HCT116 (cell line): ENCODE results near the gene FAM20C. TPM values are rescaled to one million over a fixed set of nuclear protein-coding genes. Genes with fewer than 3 reads are reported as not detected.

Experiments used
- ATAC-seq: fragments of 200-7000 bp; cut with Tn5 transposase; 2 replicates; pipeline ENCODE4 v1.9.1; 2020; ENCODE audit warnings: mild to moderate bottlenecking, moderate library complexity
- BruUV-seq: library from RNA; stranded (reverse); fragments of 400-500 nt; replicated peaks from 2 replicates; lab custom pipeline; 2021; lab: Mats Ljungman, UMichigan
- CTCF ChIA-PET: fragments of 300-600 bp; sonication (Branson Sonifier 250); formaldehyde crosslinking; loops from one replicate; lab custom pipeline; 2021; ENCODE audit warnings: antibody characterized with exemption; lab: Charles Lee
- POLR2A ChIA-PET: fragments of 300-600, 350-600 bp; sonication (Branson Sonifier 250); formaldehyde crosslinking; loops from one replicate; lab custom pipeline; 2021; ENCODE audit warnings: antibody characterized with exemption; lab: Charles Lee
- RAD21 ChIA-PET, 2 experiments: fragments of 300-600 bp; sonication (Branson Sonifier 250); formaldehyde crosslinking; loops; one replicate each; lab custom pipeline; 2023; ENCODE audit warnings: low total read pairs in 2 of 2; ENCODE audit not compliant: uncharacterized antibody in 2 of 2, unreplicated experiment in 2 of 2, low non-redundant PET in 1 of 2; lab: Charles Lee
- DNase-seq: peaks from one replicate; pipeline ENCODE4 v3.0.0-alpha.2; 2010; ENCODE audit warnings: low read depth, low spot score
- H2AFZ ChIP-seq: fragments of 200-600 bp; shearing (Covaris generic), sonication (generic); 2 replicates; pipeline ENCODE4 v1.6.1; 2017; ENCODE audit warnings: low read depth, mixed run types, mixed read lengths, antibody characterized with exemption, low read length; ENCODE audit not compliant: poor library complexity, severe bottlenecking
- H3K27ac ChIP-seq: 2 replicates; pipeline ENCODE4 v1.5.1; 2012; ENCODE audit warnings: low read depth, low read length
- H3K27me3 ChIP-seq: fragments of 200-600 bp; sonication (generic); 2 replicates; pipeline ENCODE4 v1.6.1; 2016; ENCODE audit warnings: mixed run types, low read length, mixed read lengths; ENCODE audit not compliant: insufficient read depth
- H3K36me3 ChIP-seq, 2 experiments: fragments of 200-500 bp in 1 of 2; fragments of 200-600 bp in 1 of 2; sonication (Bioruptor generic) in 1 of 2; sonication (generic) in 1 of 2; 2 replicates each; pipeline versions ENCODE4 v1.5.1 to v1.6.1; 2014 to 2016; ENCODE audit warnings: low read length in 2 of 2, inconsistent platforms in 1 of 2, mixed read lengths in 1 of 2, mixed run types in 1 of 2; ENCODE audit not compliant: insufficient read depth in 2 of 2, control insufficient read depth in 1 of 2
- H3K4me1 ChIP-seq, 2 experiments: fragments of 200-600 bp in 1 of 2; sonication (generic) in 1 of 2; 2 replicates each; pipeline versions ENCODE4 v1.5.1 to v1.6.1; 2012 to 2017; ENCODE audit warnings: low read length in 2 of 2, inconsistent platforms in 1 of 2, mild to moderate bottlenecking in 1 of 2, mixed read lengths in 1 of 2, mixed run types in 1 of 2, moderate library complexity in 1 of 2; ENCODE audit not compliant: insufficient read depth in 2 of 2, control insufficient read depth in 1 of 2
- H3K4me2 ChIP-seq: fragments of 200-600 bp; sonication (generic); 2 replicates; pipeline ENCODE4 v1.6.1; 2017; ENCODE audit warnings: mixed run types, low read length, mixed read lengths
- H3K4me3 ChIP-seq, 2 experiments: fragments of 200-600 bp in 1 of 2; sonication (generic) in 1 of 2; replicated peaks in 1 of 2; 2 replicates each; pipeline ENCODE4 v1.5.1; 2011 to 2016; ENCODE audit warnings: low read length in 2 of 2, control low read depth in 1 of 2, low read depth in 1 of 2, mild to moderate bottlenecking in 1 of 2, mixed read lengths in 1 of 2, mixed run types in 1 of 2
- H3K79me2 ChIP-seq: fragments of 200-600 bp; sonication (generic); 2 replicates; pipeline ENCODE4 v1.6.1; 2017; ENCODE audit warnings: mild to moderate bottlenecking, mixed run types, low read length, moderate library complexity, mixed read lengths; ENCODE audit not compliant: insufficient read depth
- H3K9ac ChIP-seq: fragments of 200-600 bp; sonication (generic); 2 replicates; pipeline ENCODE4 v1.6.1; 2016; ENCODE audit warnings: low read length, mixed read lengths
- H3K9me2 ChIP-seq: fragments of 200-600 bp; sonication (generic), shearing (Covaris generic); 2 replicates; pipeline ENCODE4 v1.6.1; 2017; ENCODE audit warnings: mixed run types, mild to moderate bottlenecking, moderate library complexity; ENCODE audit not compliant: insufficient read depth
- H3K9me3 ChIP-seq, 2 experiments: fragments of 200-500 bp in 1 of 2; fragments of 200-600 bp in 1 of 2; sonication (Bioruptor generic) in 1 of 2; sonication (generic) in 1 of 2; 2 replicates each; pipeline ENCODE4 v1.6.1; 2014 to 2017; ENCODE audit warnings: low read length in 2 of 2, mixed read lengths in 2 of 2, inconsistent platforms in 1 of 2, low read depth in 1 of 2, mild to moderate bottlenecking in 1 of 2, mixed run types in 1 of 2, moderate library complexity in 1 of 2; ENCODE audit not compliant: control insufficient read depth in 1 of 2, insufficient read depth in 1 of 2
- H4K20me1 ChIP-seq: fragments of 200-600 bp; sonication (generic), shearing (Covaris generic); 2 replicates; pipeline ENCODE4 v1.6.1; 2017; ENCODE audit warnings: mixed run types, mild to moderate bottlenecking, moderate library complexity; ENCODE audit not compliant: insufficient read depth
- CBX3 ChIP-seq: IDR thresholded peaks from 2 replicates; pipeline ENCODE4 v1.6.1; 2012; ENCODE audit warnings: low read depth
- CEBPB ChIP-seq: IDR thresholded peaks from 2 replicates; pipeline ENCODE4 v1.6.1; 2012; ENCODE audit warnings: low read depth
- EGR1 ChIP-seq: IDR thresholded peaks from 2 replicates; pipeline ENCODE4 v1.6.1; 2012; ENCODE audit warnings: low read depth
- EZH2 ChIP-seq: fragments of 200-600 bp; sonication (generic); IDR thresholded peaks from 2 replicates; pipeline ENCODE4 v1.6.1; 2017; ENCODE audit warnings: antibody characterized with exemption, mixed run types
- FOSL1 ChIP-seq: IDR thresholded peaks from 2 replicates; pipeline ENCODE4 v1.6.1; 2012; ENCODE audit warnings: low read depth
- JUND ChIP-seq: IDR thresholded peaks from 2 replicates; pipeline ENCODE4 v1.6.1; 2012
- POLR2A ChIP-seq: IDR thresholded peaks from 2 replicates; pipeline ENCODE4 v1.7.0; 2011; ENCODE audit warnings: borderline replicate concordance; ENCODE audit not compliant: insufficient read depth, insufficient read length; ENCODE audit errors: extremely low read depth
- POLR2AphosphoS5 ChIP-seq: IDR thresholded peaks from 2 replicates; pipeline ENCODE4 v1.6.1; 2011; ENCODE audit warnings: mild to moderate bottlenecking, low read depth, low read length, moderate library complexity
- RAD21 ChIP-seq: IDR thresholded peaks from 2 replicates; pipeline ENCODE4 v1.6.1; 2012; ENCODE audit warnings: low read depth, mild to moderate bottlenecking
- SIN3A ChIP-seq: IDR thresholded peaks from 2 replicates; pipeline ENCODE4 v1.6.1; 2012; ENCODE audit warnings: low read depth
- SRF ChIP-seq: IDR thresholded peaks from 2 replicates; pipeline ENCODE4 v1.6.1; 2012; ENCODE audit warnings: low read depth
- TCF7L2 ChIP-seq: IDR thresholded peaks from 2 replicates; pipeline ENCODE4 v1.7.0; 2011; ENCODE audit warnings: borderline replicate concordance, inconsistent platforms; ENCODE audit not compliant: insufficient read depth, insufficient read length; ENCODE audit errors: extremely low read depth
- YY1 ChIP-seq: IDR thresholded peaks from 2 replicates; pipeline ENCODE4 v1.6.1; 2011; ENCODE audit warnings: low read length, low read depth, moderate library complexity, mild to moderate bottlenecking; ENCODE audit not compliant: insufficient replicate concordance; ENCODE audit errors: extremely low read depth
- ZFX ChIP-seq: fragments of 450-650 bp; IDR thresholded peaks from 2 replicates; pipeline ENCODE4 v1.6.1; 2017
- ZNF274 ChIP-seq: fragments of 200-500 bp; sonication (Bioruptor generic); IDR thresholded peaks from 2 replicates; pipeline ENCODE4 v1.6.1; 2014; ENCODE audit warnings: mild to moderate bottlenecking, low read depth, low read length, inconsistent platforms
- intact Hi-C: fragments of 100-400 bp; cut with micrococcal nuclease; formaldehyde crosslinking; loops from 2 replicates; pipeline ENCODE4 v1.10.0; 2022
- total RNA-seq: library from RNA; stranded (reverse); gene quantifications from one replicate; pipeline ENCODE4 v1.2.1, GENCODE V29; 2021; ENCODE audit not compliant: unreplicated experiment
- TF ChIP-seq, protein P1 (sequence below): IDR thresholded peaks from 2 replicates; pipeline ENCODE4 v1.6.1; 2012
- TF ChIP-seq, protein P2 (sequence below): IDR thresholded peaks from 2 replicates; pipeline ENCODE4 v1.6.1; 2012; ENCODE audit warnings: low read depth

FAM20C gene
- total RNA-seq, 1 experiment from 2014 or later = 27.1 TPM

DNA sequence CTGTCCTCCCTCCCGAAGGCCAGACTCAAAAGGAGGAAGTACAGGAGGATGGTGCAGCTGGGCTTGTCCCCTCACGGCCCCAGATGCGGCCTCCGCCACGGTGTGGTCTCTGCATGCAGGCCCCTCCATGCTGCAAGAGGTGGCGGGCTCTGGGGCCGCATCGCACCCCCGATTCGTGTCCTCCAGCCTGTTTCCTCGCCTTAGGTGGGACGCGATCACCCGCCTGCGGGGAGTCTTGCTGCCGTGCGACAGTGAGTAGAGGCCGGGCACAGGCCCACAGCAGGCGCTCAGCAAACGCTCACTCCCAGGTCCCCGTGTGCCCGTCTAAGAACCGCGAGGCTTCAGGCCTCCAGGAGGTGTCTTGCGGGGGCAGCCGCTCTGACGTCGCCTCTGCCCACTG lies 13.9 kb upstream of the FAM20C start:
- intact Hi-C loops = no loop called here
- Histone ChIP-seq H3K4me1 (no peaks in the 10 kb centered on the region), H2AFZ (no peak overlapping the region), H3K27me3 (no peaks in the 10 kb centered on the region), H3K4me2 (no peak overlapping the region), H3K4me3 (no peak overlapping the region), H3K9me2 (no peaks in the 10 kb centered on the region), H3K9me3 (no peaks in the 10 kb centered on the region), H3K27ac (no peak overlapping the region), H4K20me1 (no peaks in the 10 kb centered on the region), H3K79me2 (no peaks in the 10 kb centered on the region), H3K36me3 (no peaks in the 10 kb centered on the region), H3K9ac (no peak overlapping the region)
- ChIA-PET POLR2A (no interaction called here), CTCF (no interaction called here), RAD21 (no interaction called here)
- ATAC-seq (no peak), DNase-seq (no peak)
- TF ChIP-seq CBX3 = no peak
- TF ChIP-seq POLR2AphosphoS5 = no peak
- no peak for TF ChIP-seq POLR2A
- TF ChIP-seq FOSL1 = no peak
- no TSS peak for BruUV-seq

DNA sequence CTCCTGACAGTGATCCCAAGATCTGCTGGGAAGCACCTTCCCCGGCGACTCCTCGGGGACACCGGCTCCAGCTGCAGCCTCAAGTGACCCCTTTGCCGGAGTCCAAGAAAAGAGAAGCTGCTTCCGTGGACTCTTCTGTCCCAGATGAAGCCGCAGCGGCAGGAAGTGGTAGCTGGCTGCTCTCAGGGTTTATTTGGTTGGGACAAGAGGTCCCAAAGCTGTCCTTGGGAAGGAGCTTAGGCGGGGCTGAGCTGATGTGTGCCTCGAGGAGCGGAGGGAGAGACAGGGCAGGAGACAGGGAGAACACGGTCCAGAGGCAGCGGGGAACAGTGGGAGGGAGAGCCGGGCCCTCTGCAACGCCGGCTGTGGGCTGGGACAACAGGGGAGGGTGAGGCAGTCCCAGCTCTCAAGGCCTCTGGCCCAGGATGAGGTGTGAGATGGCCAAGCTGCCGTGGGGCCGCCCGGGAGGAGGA lies 13.1 kb upstream of the FAM20C start:
- Histone ChIP-seq H3K9me3 (no peaks in the 10 kb centered on the region), H3K4me1 (no peaks in the 10 kb centered on the region), H2AFZ (no peak overlapping the region), H3K4me3 (no peak overlapping the region), H3K9me2 (no peaks in the 10 kb centered on the region), H3K27me3 (no peaks in the 10 kb centered on the region), H3K9ac (no peak overlapping the region), H3K4me2 (no peak overlapping the region), H4K20me1 (no peaks in the 10 kb centered on the region), H3K27ac (no peak overlapping the region), H3K79me2 (no peaks in the 10 kb centered on the region), H3K36me3 (no peaks in the 10 kb centered on the region)
- ATAC-seq (no peak), DNase-seq (no peak)
- RAD21 ChIA-PET = no interaction called here
- TF ChIP-seq SRF (no peak), TCF7L2 (no peak), CBX3 (no peak), ZNF274 (no peak), ZFX (no peak), RAD21 (no peak), SIN3A (no peak), POLR2AphosphoS5 (no peak), YY1 (no peak), EZH2 (no peak), EGR1 (no peak), CEBPB (no peak), POLR2A (no peak), JUND (no peak), FOSL1 (no peak)
- TF ChIP-seq, protein P1, sequence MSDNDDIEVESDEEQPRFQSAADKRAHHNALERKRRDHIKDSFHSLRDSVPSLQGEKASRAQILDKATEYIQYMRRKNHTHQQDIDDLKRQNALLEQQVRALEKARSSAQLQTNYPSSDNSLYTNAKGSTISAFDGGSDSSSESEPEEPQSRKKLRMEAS = no peak
- TF ChIP-seq, protein P2, sequence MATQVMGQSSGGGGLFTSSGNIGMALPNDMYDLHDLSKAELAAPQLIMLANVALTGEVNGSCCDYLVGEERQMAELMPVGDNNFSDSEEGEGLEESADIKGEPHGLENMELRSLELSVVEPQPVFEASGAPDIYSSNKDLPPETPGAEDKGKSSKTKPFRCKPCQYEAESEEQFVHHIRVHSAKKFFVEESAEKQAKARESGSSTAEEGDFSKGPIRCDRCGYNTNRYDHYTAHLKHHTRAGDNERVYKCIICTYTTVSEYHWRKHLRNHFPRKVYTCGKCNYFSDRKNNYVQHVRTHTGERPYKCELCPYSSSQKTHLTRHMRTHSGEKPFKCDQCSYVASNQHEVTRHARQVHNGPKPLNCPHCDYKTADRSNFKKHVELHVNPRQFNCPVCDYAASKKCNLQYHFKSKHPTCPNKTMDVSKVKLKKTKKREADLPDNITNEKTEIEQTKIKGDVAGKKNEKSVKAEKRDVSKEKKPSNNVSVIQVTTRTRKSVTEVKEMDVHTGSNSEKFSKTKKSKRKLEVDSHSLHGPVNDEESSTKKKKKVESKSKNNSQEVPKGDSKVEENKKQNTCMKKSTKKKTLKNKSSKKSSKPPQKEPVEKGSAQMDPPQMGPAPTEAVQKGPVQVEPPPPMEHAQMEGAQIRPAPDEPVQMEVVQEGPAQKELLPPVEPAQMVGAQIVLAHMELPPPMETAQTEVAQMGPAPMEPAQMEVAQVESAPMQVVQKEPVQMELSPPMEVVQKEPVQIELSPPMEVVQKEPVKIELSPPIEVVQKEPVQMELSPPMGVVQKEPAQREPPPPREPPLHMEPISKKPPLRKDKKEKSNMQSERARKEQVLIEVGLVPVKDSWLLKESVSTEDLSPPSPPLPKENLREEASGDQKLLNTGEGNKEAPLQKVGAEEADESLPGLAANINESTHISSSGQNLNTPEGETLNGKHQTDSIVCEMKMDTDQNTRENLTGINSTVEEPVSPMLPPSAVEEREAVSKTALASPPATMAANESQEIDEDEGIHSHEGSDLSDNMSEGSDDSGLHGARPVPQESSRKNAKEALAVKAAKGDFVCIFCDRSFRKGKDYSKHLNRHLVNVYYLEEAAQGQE = no peak
- CTCF ChIA-PET = no interaction called here
- BruUV-seq = no TSS peak
- intact Hi-C loops = no loop called here
- POLR2A ChIA-PET = no interaction called here
